GM19468 (cell line): ENCODE measurements around the gene PPM1N.

ENCODE experiments used
- ATAC-seq: cut with Tn5 transposase; IDR thresholded peaks from one replicate; pipeline ENCODE4 v1.9.1; 2021; ENCODE audit warnings: mild to moderate bottlenecking, moderate library complexity, moderate number of reproducible peaks; ENCODE audit not compliant: unreplicated experiment; ENCODE audit errors: extremely low read depth

Gene PPM1N

GRCh38 chr19:45526143-45526542 lies 27.9 kb downstream of the PPM1N start:
- ATAC-seq: no peak

GRCh38 chr19:45526971-45527370 lies 28.7 kb downstream of the PPM1N start:
- no peak for ATAC-seq

- ATAC-seq: no peak
These were observed 29.5 kb downstream of the PPM1N start for GRCh38 chr19:45527731-45528130.

GRCh38 chr19:45528149-45528743 lies 30.0 kb downstream of the PPM1N start:
- ATAC-seq: no peak

DNA sequence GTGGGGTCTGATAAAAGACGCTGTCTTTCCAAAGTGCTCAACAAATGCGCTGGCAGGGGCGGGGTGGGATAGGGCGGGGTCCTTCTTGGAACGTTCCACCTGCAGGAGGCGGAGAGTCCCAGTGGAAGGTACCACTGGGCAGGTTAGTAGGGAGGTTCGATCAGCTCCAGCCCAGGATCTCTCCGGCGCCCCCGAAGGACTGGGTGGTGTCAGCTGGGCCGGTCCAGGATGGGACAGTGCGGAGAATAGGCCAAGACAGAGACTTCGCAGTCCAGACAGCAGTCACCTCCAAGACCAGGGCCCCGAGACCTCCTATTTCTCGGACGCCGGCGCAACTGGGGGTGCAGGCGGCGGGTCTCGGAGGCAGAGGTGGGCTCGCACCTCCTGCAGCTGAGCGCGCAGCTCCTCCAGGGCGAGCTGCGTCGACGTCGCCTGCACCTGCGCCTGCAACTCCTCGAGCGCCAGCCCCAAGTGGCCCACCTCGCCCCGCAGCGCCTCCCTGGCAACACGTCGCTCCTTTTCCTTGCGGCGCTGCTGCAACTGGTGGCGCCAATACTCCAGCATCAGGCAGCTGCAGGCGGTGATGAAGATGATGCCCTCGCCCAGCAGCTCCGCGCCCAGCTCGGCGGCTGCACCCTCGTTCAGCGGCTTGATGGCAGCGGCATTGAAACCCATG lies 30.6 kb downstream of the PPM1N start:
- ATAC-seq: no peak

DNA sequence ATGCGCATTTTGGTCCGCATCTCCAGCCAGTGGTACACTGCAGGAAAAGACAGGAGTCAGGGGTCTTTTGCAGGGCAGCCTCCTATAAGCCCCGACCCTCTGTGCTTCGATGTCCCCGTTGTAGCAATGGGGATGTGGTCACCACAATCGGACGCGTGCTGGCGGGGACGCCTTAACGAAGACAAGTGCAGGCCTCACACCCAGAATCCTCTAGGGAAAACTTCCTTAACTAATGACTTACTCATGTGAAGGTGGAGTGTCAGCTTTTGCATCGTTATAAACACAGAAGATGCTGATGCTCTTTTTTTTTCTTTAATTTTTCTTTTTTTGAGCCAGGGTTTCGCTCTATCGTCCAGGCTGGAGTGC lies 31.2 kb downstream of the PPM1N start:
- no peak for ATAC-seq

- no peak for ATAC-seq
These were observed 33.1 kb downstream of the PPM1N start for GRCh38 chr19:45531349-45531748.

GRCh38 chr19:45539459-45539858 lies 41.2 kb downstream of the PPM1N start:
- no peak for ATAC-seq

DNA sequence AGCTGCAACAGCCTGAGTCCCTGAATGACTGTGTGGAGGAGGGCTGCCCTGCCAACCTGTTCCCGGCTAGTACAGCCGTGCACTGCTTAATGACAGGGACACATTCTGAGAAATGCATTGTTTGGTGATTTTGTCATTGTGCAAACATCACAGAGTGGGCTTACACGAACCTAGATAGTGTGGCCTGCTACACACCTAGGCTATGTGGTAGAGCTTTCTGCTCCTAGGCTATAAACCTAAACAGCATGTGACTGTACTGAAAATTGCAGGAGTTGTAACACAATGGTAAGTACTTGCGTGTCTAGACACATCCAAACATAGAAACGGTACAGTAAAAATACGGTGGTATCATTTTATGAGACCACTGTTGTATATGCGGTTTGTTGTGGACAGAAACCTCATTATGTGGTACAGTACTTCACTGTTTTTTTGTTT lies 44.0 kb downstream of the PPM1N start:
- no peak for ATAC-seq

GRCh38 chr19:45547211-45547770 lies 49.0 kb downstream of the PPM1N start:
- no peak for ATAC-seq

GRCh38 chr19:45547965-45548609 lies 49.8 kb downstream of the PPM1N start:
- no peak for ATAC-seq
